Measurements from ENCODE around the gene DUSP18. TPM values are rescaled to one million over a fixed set of nuclear protein-coding genes. Genes with fewer than 3 reads are reported as not detected.

The DUSP18 gene
- total RNA-seq, 2 donors from 2014 or later: 7.3 to 7.6 TPM

DNA sequence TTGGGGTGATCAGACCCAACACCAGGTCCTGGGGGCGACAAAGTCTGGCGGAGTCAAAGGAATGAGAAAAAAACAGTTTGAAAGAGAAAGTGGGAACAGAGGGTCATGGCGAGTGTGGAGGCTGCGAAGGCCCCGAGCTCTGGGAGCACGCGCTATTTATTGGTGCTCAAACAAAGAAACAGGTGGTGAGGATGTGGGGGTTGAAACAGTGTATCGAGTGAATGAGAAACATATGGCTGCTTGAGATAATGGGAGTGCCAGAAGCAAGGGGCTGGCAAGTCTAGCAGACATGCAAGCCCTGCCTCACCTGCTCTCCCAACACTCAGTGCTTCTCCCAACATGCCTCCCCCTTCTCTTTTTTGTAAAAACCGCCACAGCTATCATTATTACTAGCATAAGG, 7.8 kb upstream of the DUSP18 start:
- no peaks in the 10 kb centered on the region for H3K9me3 Mint-ChIP-seq
- no peaks in the 10 kb centered on the region for H3K36me3 Mint-ChIP-seq (ENCODE audit: low read depth)
- peaks cover 40% of the 10 kb centered on the region for H3K27me3 Mint-ChIP-seq (ENCODE audit: insufficient read depth)
- H3K4me3 Mint-ChIP-seq: no peak overlapping the region
- H3K4me3 ChIP-seq (ENCODE audit: low read length): no peak overlapping the region
- TF ChIP-seq, protein P1, sequence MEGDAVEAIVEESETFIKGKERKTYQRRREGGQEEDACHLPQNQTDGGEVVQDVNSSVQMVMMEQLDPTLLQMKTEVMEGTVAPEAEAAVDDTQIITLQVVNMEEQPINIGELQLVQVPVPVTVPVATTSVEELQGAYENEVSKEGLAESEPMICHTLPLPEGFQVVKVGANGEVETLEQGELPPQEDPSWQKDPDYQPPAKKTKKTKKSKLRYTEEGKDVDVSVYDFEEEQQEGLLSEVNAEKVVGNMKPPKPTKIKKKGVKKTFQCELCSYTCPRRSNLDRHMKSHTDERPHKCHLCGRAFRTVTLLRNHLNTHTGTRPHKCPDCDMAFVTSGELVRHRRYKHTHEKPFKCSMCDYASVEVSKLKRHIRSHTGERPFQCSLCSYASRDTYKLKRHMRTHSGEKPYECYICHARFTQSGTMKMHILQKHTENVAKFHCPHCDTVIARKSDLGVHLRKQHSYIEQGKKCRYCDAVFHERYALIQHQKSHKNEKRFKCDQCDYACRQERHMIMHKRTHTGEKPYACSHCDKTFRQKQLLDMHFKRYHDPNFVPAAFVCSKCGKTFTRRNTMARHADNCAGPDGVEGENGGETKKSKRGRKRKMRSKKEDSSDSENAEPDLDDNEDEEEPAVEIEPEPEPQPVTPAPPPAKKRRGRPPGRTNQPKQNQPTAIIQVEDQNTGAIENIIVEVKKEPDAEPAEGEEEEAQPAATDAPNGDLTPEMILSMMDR (conservative IDR thresholded peaks at IDR 0.05): no peak
- H3K27ac ChIP-seq (ENCODE audit: low read depth, low read length): no peak overlapping the region
- no peak overlapping the region for H3K9ac ChIP-seq (ENCODE audit: extremely low read depth, low read length, poor library complexity, severe bottlenecking)
- H3K9me3 ChIP-seq (ENCODE audit: control insufficient read depth, low read length): no peaks in the 10 kb centered on the region
- H3K36me3 ChIP-seq (ENCODE audit: control insufficient read depth, insufficient read depth, low read length): no peaks in the 10 kb centered on the region
- WGBS, 2 experiments (ENCODE audit: insufficient coverage in 1 of 2, insufficient read length in 1 of 2): 94 to 98% methylated on average over 8 to 9 of the region's 9 CpGs
- H3K27me3 ChIP-seq (ENCODE audit: control insufficient read depth, insufficient read depth, low read length, poor library complexity, severe bottlenecking): no peaks in the 10 kb centered on the region
- H3K27ac Mint-ChIP-seq: no peak overlapping the region
- H3K4me1 Mint-ChIP-seq: peaks cover 3% of the 10 kb centered on the region
- no peak for DNase-seq
- H3K4me1 ChIP-seq (ENCODE audit: control insufficient read depth, insufficient read depth, low read length): no peaks in the 10 kb centered on the region

DNA sequence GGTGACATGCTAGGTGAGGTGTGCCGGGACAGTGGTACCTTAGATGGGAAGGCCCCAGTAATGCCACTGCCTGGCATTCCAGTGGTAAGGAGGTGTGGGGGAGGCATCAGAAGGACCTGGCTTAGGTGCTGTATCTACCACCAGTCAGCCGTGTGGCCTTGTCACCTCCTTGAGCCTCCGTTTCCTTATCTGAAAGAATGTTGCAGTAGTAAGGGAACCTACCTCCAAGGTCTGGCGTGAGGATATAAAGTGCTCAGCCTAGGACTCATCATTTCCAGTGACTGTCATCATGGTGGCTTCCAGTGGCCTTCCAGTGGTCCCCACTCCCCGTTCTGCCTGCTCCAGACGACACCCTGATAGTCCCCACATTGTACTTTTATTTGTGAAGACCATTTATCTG, 6.8 kb upstream of the DUSP18 start:
- Histone ChIP-seq H3K4me3 (ENCODE audit: low read length) (no peak overlapping the region), H3K27ac (ENCODE audit: low read depth, low read length) (no peak overlapping the region), H3K9me3 (ENCODE audit: control insufficient read depth, low read length) (no peaks in the 10 kb centered on the region), H3K9ac (ENCODE audit: extremely low read depth, low read length, poor library complexity, severe bottlenecking) (no peak overlapping the region), H3K36me3 (ENCODE audit: control insufficient read depth, insufficient read depth, low read length) (no peaks in the 10 kb centered on the region), H3K27me3 (ENCODE audit: control insufficient read depth, insufficient read depth, low read length, poor library complexity, severe bottlenecking) (no peaks in the 10 kb centered on the region), H3K4me1 (ENCODE audit: control insufficient read depth, insufficient read depth, low read length) (no peaks in the 10 kb centered on the region)
- no peak for DNase-seq
- H3K27me3 Mint-ChIP-seq (ENCODE audit: insufficient read depth): peaks cover 46% of the 10 kb centered on the region
- H3K27ac Mint-ChIP-seq: no peak overlapping the region
- H3K4me3 Mint-ChIP-seq: no peak overlapping the region
- WGBS, 2 experiments (ENCODE audit: insufficient coverage in 1 of 2, insufficient read length in 1 of 2): 83 to 93% methylated on average over 5 to 6 of the region's 6 CpGs
- TF ChIP-seq, protein P1 (conservative IDR thresholded peaks at IDR 0.05): no peak
- no peaks in the 10 kb centered on the region for H3K36me3 Mint-ChIP-seq (ENCODE audit: low read depth)
- peaks cover 3% of the 10 kb centered on the region for H3K4me1 Mint-ChIP-seq
- H3K9me3 Mint-ChIP-seq: no peaks in the 10 kb centered on the region

DNA sequence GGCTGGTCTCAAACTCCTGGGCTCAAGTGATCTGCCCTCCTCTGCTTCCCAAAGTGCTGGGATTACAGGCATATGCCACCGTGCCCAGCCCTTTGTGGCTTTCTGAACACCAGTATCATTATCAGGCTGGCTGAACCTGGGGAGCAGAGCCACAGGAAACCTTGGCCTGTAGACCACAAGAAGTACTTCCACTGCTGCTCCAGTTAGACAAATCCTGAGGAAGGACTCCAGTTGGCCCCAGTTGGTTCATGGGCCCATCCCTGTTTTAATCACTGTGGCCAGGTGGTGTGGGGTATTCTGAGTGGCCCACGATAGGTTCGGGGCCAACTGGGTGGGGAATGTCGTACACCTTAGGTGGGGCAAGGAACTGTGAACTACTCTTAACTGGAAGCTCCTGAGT, 5.5 kb upstream of the DUSP18 start:
- no peaks in the 10 kb centered on the region for H3K4me1 ChIP-seq (ENCODE audit: control insufficient read depth, insufficient read depth, low read length)
- no peak overlapping the region for H3K9ac ChIP-seq (ENCODE audit: extremely low read depth, low read length, poor library complexity, severe bottlenecking)
- H3K4me3 ChIP-seq (ENCODE audit: low read length): no peak overlapping the region
- no peak overlapping the region for H3K27ac ChIP-seq (ENCODE audit: low read depth, low read length)
- TF ChIP-seq, protein P1 (conservative IDR thresholded peaks at IDR 0.05): no peak
- no peak overlapping the region for H3K4me3 Mint-ChIP-seq
- no peaks in the 10 kb centered on the region for H3K9me3 ChIP-seq (ENCODE audit: control insufficient read depth, low read length)
- WGBS, 2 experiments (ENCODE audit: insufficient coverage in 1 of 2, insufficient read length in 1 of 2): 96 to 100% methylated on average over 1 to 4 of the region's 4 CpGs
- H3K27me3 Mint-ChIP-seq (ENCODE audit: insufficient read depth): peaks cover 57% of the 10 kb centered on the region
- peaks cover 12% of the 10 kb centered on the region for H3K27me3 ChIP-seq (ENCODE audit: control insufficient read depth, insufficient read depth, low read length, poor library complexity, severe bottlenecking)
- no peaks in the 10 kb centered on the region for H3K36me3 Mint-ChIP-seq (ENCODE audit: low read depth)
- H3K9me3 Mint-ChIP-seq: no peaks in the 10 kb centered on the region
- no peaks in the 10 kb centered on the region for H3K36me3 ChIP-seq (ENCODE audit: control insufficient read depth, insufficient read depth, low read length)
- DNase-seq: no peak
- no peak overlapping the region for H3K27ac Mint-ChIP-seq
- H3K4me1 Mint-ChIP-seq: peaks cover 8% of the 10 kb centered on the region

Data from endodermal cell (in vitro differentiated cells).